G401 (cell line): ENCODE measurements around the gene IGDCC3. TPM values are rescaled to one million over a fixed set of nuclear protein-coding genes. Genes with fewer than 3 reads are reported as not detected.

Experiments used
- DNase-seq: peaks from one replicate; pipeline ENCODE4 v3.0.0-alpha.2; 2015; ENCODE audit warnings: low spot score
- in situ Hi-C: cut with HindIII; loops from 2 replicates; pipeline ENCODE4 v1.10.0; 2016; ENCODE audit warnings: low sequenced_read_pairs, mixed read lengths
- total RNA-seq: library from RNA; depleted of rRNA; stranded (reverse); fragments of >200 nt; shearing (Covaris generic); gene quantifications from 2 replicates; pipeline ENCODE4 v1.2.3, GENCODE V29; 2014

The IGDCC3 gene
- total RNA-seq, 1 experiment from 2014 or later = 20.1 TPM

GRCh38 chr15:65375871-65376607, 1.8 kb downstream of the IGDCC3 start:
- in situ Hi-C loops = no loop called here
- DNase-seq = no peak

DNA sequence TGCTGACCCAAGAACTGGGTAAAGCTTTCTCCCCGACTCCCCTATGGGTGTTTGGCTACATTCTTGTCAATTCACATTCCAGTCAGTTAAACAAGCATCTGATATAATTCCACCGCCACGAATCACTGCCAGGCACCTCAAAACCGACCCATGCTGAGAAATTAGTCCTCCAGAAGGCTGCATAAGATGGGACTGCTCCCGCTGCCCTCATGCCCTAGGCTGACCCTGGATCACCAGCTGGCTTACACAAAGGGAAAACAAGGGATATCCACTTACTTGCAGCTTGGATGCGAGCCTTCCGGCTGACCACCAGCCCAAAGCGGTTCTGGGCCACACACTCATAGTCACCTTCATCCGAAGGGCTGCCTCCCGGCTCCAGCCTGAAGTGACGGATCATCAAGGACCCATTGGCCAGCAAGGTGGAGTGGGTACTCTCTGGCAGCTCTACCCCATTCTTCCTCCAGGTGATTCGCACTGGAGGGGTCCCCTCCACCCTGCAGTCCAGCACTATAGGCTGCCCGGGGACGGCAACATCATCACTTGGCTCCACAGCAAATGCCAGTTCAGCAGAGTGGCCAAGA, 2.9 kb downstream of the IGDCC3 start:
- in situ Hi-C loops = no loop called here
- no peak for DNase-seq

DNA sequence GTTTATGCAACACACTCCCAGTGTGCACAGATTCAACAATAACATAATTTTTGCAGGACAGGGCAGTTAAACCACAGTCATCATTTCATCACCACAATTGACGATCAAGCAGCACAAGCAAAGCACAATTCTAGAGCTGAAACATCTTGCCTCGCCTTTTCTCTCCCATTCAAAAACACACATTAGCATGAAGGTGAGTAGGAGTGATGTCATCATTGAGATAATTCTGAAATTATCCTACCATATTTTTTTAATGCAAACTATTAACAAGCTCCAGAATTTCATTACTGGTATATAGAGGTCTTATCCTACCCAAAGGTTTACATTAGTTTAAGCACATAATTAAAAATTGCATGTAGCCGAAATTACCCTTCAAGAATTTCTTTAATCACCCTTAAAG, 3.5 kb downstream of the IGDCC3 start:
- in situ Hi-C loops = no loop called here

GRCh38 chr15:65373163-65373651, 4.6 kb downstream of the IGDCC3 start:
- DNase-seq = no peak
- in situ Hi-C loops = no loop called here

More for the DNA sequence above, 3.5 kb downstream of the IGDCC3 start:
- DNase-seq = no peak

GRCh38 chr15:65372787-65373067, 5.1 kb downstream of the IGDCC3 start:
- DNase-seq = no peak
- in situ Hi-C loops = no loop called here

DNA sequence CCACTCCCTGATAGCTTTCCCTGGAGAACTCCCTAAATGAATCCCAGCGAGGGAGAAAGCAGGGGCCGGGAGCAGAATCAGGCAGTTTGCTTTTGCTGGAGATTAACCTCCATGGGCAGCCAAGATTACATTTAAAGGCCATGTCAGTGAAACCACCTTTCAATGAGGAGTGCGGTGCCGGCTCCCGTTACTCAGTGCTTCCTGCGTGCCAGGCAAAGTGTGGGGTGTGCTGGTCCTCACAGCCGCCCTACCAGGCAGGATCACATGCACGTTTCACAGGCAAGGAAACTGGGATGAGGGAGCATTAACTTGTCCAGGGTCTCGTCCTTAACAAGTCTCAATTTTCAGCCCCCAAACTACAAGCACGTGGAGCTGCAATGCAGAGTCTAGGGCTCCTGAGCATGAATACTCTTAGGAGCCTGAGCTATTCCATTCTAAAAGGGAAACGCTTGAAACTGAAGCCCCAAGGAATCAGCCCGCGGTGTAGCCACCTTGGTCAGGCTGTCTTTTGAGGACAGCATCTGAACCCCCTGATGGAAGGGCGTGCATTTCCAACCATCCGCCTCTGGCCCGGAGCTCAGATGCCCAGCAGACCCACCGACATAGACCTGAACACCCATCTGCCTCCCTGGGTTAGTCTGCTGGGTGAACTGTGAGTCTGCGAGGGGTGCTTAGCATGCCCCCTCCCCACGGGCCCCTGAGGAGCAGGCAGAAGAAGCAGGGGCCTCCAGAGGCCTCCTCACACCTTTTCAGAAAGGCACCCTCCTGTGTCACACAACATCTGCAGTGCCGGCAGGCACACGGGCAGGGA, 5.6 kb downstream of the IGDCC3 start:
- in situ Hi-C loops = no loop called here
- no peak for DNase-seq

DNA sequence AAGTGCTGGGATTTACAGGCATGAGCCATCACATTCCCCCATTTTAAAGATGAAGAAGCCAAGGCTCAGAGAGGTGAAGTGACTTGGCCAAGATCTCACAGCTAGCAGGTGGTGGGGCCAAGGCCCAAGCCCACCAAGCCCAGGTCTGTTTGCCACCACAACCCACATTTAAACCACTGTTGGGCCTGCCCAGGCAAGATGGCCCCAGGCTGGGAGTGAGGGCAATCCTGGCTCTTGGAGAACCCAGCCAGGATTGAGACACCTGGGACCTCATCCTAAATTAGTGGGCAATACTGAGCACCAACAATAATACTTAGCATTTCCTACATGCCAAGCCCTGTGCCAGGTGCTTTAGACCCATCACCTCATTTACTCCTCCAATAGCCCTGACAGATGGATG, 6.9 kb downstream of the IGDCC3 start:
- DNase-seq = no peak
- in situ Hi-C loops = no loop called here

DNA sequence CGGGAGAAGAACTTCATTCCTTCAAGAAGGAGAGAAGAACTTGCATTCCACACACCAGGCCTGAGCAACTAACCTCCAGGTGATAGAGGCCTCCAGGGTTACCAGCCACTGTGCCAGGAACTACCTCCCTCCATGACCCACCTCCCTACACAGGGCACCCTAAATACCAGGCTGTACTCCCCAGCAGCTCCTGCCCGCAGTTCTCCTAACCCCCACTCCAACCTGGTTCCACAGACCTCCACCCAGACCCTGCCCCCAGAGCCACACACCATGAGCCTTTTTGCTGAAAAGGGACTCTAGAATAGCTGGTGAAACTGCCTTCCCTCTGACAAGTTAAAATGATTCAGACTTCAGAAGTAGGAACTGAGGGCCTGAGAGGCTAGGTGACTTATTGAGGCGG, 8.2 kb downstream of the IGDCC3 start:
- in situ Hi-C loops = no loop called here
- no peak for DNase-seq

GRCh38 chr15:65369212-65369547, 8.6 kb downstream of the IGDCC3 start:
- no peak for DNase-seq
- in situ Hi-C loops = no loop called here

DNA sequence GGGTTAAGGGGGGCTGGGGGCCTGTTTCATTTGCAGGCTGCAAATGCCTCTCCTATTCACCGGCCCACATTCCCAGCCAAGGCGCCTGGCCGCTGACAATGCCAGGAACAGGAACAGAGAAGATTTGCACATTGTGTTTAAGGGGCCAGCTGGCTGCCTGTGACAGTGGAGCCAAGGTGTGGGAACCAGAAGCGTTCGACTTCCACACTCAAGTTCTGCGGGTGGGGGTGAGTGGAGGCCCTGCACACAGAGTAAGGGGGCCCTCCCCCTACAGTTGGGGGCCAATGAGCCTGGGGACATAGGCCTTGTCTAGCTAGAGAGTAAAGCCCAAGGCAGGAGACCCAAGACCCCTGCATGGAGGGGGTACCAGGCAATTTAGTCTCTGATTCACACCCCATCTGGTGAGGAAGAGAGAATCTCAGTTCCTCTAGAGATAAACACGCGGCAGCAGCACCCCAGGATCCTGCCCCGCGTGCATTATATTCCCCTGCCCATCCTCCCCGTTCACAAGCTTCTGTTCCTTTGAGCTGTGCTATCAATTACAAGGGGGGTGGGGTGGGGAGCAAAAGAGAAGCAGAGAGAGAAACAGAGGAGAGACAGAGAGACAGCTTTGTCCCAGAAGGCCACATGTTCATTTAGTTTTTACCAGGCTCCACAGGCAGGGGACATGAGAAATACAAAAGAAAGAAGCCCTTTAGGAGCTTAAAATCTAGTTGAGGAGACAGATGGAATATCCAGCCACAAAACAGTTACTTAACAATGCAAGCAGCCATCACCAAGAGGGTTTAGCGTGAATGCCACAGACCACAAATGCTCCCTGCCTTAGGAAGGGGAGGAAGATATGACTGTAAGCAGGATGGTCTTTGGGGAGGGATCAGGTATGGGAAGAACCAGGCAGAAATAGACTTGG, 9.2 kb downstream of the IGDCC3 start:
- in situ Hi-C loops = no loop called here
- peak; percentile 55 for DNase-seq

- in situ Hi-C loops = no loop called here
- no peak for DNase-seq
These were observed 11.5 kb downstream of the IGDCC3 start for GRCh38 chr15:65366122-65366892.

GRCh38 chr15:65365229-65365628, 12.6 kb downstream of the IGDCC3 start:
- DNase-seq = no peak
- in situ Hi-C loops = no loop called here

GRCh38 chr15:65363766-65364165, 14.0 kb downstream of the IGDCC3 start:
- in situ Hi-C loops = no loop called here
- no peak for DNase-seq

DNA sequence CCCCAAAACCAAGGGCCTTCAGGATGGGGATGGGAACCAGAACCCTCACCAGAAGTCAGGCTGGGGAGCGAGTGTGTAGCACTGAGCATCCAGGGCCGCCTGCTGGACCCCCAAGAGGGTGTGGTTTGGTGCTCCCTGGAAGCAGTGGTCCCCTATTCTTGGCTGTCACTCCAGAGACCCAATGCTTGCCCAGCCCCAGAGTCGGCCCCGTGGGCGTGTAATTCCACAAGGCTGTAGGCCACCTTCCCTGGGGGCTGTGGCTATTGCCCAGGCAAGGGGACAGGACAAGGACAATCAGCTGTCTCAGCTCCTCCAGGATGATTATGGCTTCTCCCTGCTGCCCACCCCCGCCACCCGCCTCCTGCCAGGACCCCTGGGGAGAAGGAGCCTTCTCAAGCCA, 14.5 kb downstream of the IGDCC3 start:
- in situ Hi-C loops = no loop called here

DNA sequence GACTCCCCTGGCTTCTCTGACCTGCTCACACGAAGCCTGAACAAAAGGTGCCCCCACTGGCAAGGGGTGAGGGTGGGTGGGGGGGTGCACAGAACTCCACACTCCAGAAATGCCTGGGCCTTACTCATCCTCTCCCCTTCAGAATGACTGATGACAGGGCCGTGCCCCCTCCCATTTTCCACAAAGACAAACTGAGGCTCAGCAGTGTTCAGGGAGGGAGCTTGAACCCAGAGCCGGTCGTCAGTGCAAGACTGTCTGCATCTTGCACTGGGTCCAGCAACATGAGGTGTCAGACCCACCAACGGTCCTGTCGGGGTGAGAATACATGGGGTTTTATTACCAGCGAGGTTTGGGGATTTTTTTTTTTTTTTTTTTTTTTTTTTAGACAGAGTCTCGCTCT, 15.3 kb downstream of the IGDCC3 start:
- in situ Hi-C loops = no loop called here

More for the DNA sequence above, 14.5 kb downstream of the IGDCC3 start:
- DNase-seq = no peak

GRCh38 chr15:65361708-65362459, 15.9 kb downstream of the IGDCC3 start:
- DNase-seq = no peak
- in situ Hi-C loops = no loop called here

More for the DNA sequence above, 15.3 kb downstream of the IGDCC3 start:
- DNase-seq = no peak

DNA sequence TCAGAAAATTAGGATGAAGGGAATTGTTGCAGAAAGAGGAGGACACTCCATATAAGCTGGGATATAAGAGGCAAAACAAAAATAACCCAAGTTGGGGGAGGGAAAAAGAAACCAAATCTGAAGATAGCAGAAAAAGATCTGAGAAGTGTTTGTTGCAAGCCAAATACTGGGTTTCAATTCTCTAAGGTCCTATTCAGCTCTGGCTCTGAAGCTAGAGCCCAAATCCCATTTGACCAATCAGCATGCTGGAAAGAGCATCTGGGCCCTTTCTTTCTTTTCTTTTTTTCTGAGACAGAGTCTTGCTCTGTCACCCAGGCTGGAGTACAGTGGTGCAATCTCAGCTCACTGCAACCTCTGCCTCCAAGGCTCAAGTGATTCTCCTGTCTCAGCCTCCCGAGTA, 17.3 kb downstream of the IGDCC3 start:
- in situ Hi-C loops = no loop called here
- DNase-seq = no peak

DNA sequence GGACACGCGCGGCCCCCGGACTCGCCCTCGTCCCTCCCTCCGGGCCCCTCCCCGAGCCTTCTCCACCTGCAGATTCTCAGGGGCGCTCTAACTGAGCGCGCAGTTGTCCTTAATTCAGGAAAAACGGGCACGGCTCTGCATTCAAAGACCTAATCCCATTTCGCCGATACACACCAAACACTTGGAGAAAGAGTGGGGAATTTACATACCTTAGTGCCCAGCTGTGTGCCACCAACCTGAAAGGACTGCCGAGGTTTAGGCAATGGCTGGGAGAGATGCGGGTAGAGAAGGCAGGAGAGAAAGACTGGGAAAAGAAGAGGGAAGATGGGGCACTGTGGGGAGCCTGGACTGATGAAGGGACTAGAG, 21.8 kb downstream of the IGDCC3 start:
- peak; percentile 70 for DNase-seq
- in situ Hi-C loops = no loop called here
